HepG2 (cell line): ENCODE results near the gene RAB17. TPM values are rescaled to one million over a fixed set of nuclear protein-coding genes. Genes with fewer than 3 reads are reported as not detected.

Source experiments
- BORCS8-MEF2B ChIP-seq: sonication (generic); formaldehyde crosslinking; IDR thresholded peaks from 2 replicates; pipeline ENCODE4 v1.8.0; 2022; ENCODE audit warnings: mild to moderate bottlenecking, missing genetic modification reagents
- ELF3 ChIP-seq: IDR thresholded peaks from 2 replicates; pipeline ENCODE4 v1.6.1; 2016; ENCODE audit warnings: missing genetic modification reagents, missing compliant biosample characterization
- ISX ChIP-seq: sonication (generic); formaldehyde crosslinking; conservative IDR thresholded peaks from 2 replicates; pipeline ENCODE4 v1.5.0; 2020; ENCODE audit warnings: missing genetic modification reagents
- MATR3 ChIP-seq: sonication (generic); formaldehyde crosslinking; IDR thresholded peaks from 2 replicates; pipeline ENCODE4 v1.4.0; 2020; ENCODE audit warnings: missing genetic modification reagents
- MBNL3 ChIP-seq: fragments of 250-450 bp; sonication (Bioruptor Pico); conservative IDR thresholded peaks from 2 replicates; pipeline ENCODE4 v1.8.0; 2022; ENCODE audit warnings: mild to moderate bottlenecking, inconsistent platforms
- RAD21 ChIP-seq: fragments of 450-650 bp; formaldehyde crosslinking; IDR thresholded peaks from 2 replicates; pipeline ENCODE4 v1.5.0; 2020; ENCODE audit warnings: mild to moderate bottlenecking
- U2AF1 ChIP-seq: fragments of 200-400 bp; formaldehyde crosslinking; optimal IDR thresholded peaks from 2 replicates; pipeline ENCODE3; 2017; ENCODE audit warnings: mild to moderate bottlenecking, low read depth, low read length
- ZNF136 ChIP-seq: sonication (generic); formaldehyde crosslinking; IDR thresholded peaks from 2 replicates; pipeline ENCODE4 v1.8.1; 2022; ENCODE audit warnings: low read depth, mild to moderate bottlenecking, moderate library complexity, missing genetic modification reagents
- ZNF3 ChIP-seq: IDR thresholded peaks from 2 replicates; pipeline ENCODE4 v1.7.0; 2017; ENCODE audit warnings: inconsistent platforms
- ZNF567 ChIP-seq: sonication (generic); formaldehyde crosslinking; IDR thresholded peaks from 2 replicates; pipeline ENCODE4 v1.8.1; 2023; ENCODE audit warnings: mild to moderate bottlenecking, missing genetic modification reagents, borderline replicate concordance
- ZNF619 ChIP-seq: sonication (generic); formaldehyde crosslinking; IDR thresholded peaks from 2 replicates; pipeline ENCODE4 v1.4.0; 2020; ENCODE audit warnings: mild to moderate bottlenecking, missing genetic modification reagents
- ZNF629 ChIP-seq: sonication (generic); formaldehyde crosslinking; conservative IDR thresholded peaks from 2 replicates; pipeline ENCODE4 v1.5.0; 2020; ENCODE audit warnings: missing genetic modification reagents
- polyA plus RNA-seq, 8 experiments: library from polyadenylated mRNA; depleted of rRNA in 3 of 8; stranded (reverse) in 7 of 8; unstranded in 1 of 8; fragments of >200 nt; fragmentation: Illumina TruSeq in 4 of 8; extraction: Trizol in 4 of 8; gene quantifications; 2 replicates each; pipeline versions ENCODE4 v1.2.1 to v1.2.3, GENCODE V29; 2011 to 2016; ENCODE audit warnings: low read depth in 4 of 8, missing spikeins in 1 of 8, mixed read lengths in 1 of 8; ENCODE audit not compliant: insufficient read depth in 1 of 8
- total RNA-seq, 5 experiments: library from RNA; depleted of rRNA; stranded (reverse); fragments of >200 nt; fragmentation: Illumina TruSeq; extraction: Trizol; gene quantifications; 2 replicates each; pipeline ENCODE4 v1.2.3, GENCODE V29; 2016; ENCODE audit warnings: low read depth in 1 of 5
- TF ChIP-seq, protein P1 (sequence below): sonication (generic); formaldehyde crosslinking; IDR thresholded peaks from 2 replicates; pipeline ENCODE4 v1.4.0; 2020; ENCODE audit warnings: missing genetic modification reagents, borderline replicate concordance
- TF ChIP-seq, protein P2 (sequence below): sonication (generic); formaldehyde crosslinking; IDR thresholded peaks from 2 replicates; pipeline ENCODE4 v1.4.0; 2020; ENCODE audit warnings: mild to moderate bottlenecking, missing genetic modification reagents, borderline replicate concordance
- TF ChIP-seq, protein P3 (sequence below): sonication (generic); formaldehyde crosslinking; IDR thresholded peaks from 2 replicates; pipeline ENCODE4 v1.4.0; 2020; ENCODE audit warnings: mild to moderate bottlenecking, low read depth, missing genetic modification reagents
- TF ChIP-seq, protein P4 (sequence below): sonication (generic); formaldehyde crosslinking; IDR thresholded peaks from 2 replicates; pipeline ENCODE4 v1.9.0; 2021; ENCODE audit warnings: missing genetic modification reagents, borderline replicate concordance
- TF ChIP-seq, protein P5 (sequence below): sonication (generic); formaldehyde crosslinking; IDR thresholded peaks from 2 replicates; pipeline ENCODE4 v1.9.0; 2022; ENCODE audit warnings: missing genetic modification reagents, mild to moderate bottlenecking, borderline replicate concordance
- TF ChIP-seq, protein P6 (sequence below): IDR thresholded peaks from 2 replicates; pipeline ENCODE4 v1.6.1; 2016; ENCODE audit warnings: missing biosample characterization, missing genetic modification reagents, low read depth

RAB17 gene
- total and polyA plus RNA-seq, 2 of the 13 experiments (the other 11 are each of a cell fraction or from before 2014, with no cell fraction given) = 68.0 to 124 TPM

DNA sequence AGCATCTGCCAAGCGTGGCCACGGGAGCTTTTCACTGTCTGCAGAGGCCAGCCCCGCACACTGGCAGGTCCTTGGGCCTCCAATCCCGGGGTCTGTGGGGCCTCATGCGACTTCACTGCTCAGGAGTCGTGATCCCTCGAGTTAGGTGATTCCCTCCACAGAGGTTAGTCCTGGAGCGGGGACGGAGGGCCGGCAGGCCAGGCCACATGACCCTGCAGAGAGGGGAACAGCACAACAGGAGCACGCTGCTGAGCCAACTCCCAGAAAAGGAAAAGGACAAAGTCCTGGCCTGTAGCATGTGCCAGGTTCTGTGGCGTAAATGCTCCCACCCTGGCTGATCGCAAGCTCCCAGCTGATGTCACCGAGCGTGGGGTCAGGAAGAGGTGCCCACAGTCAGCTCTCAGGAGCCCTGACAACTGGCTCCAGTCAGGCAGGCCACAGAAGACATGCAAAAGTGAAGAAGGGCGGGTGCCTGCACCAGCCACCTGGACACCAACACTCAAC lies 39.4 kb downstream of the RAB17 start (continued):
- TF ChIP-seq, protein P1, sequence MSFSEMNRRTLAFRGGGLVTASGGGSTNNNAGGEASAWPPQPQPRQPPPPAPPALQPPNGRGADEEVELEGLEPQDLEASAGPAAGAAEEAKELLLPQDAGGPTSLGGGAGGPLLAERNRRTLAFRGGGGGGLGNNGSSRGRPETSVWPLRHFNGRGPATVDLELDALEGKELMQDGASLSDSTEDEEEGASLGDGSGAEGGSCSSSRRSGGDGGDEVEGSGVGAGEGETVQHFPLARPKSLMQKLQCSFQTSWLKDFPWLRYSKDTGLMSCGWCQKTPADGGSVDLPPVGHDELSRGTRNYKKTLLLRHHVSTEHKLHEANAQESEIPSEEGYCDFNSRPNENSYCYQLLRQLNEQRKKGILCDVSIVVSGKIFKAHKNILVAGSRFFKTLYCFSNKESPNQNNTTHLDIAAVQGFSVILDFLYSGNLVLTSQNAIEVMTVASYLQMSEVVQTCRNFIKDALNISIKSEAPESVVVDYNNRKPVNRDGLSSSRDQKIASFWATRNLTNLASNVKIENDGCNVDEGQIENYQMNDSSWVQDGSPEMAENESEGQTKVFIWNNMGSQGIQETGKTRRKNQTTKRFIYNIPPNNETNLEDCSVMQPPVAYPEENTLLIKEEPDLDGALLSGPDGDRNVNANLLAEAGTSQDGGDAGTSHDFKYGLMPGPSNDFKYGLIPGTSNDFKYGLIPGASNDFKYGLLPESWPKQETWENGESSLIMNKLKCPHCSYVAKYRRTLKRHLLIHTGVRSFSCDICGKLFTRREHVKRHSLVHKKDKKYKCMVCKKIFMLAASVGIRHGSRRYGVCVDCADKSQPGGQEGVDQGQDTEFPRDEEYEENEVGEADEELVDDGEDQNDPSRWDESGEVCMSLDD (CRISPR knock-in tag) = no peak
- no peak for TF ChIP-seq ZNF567 (CRISPR knock-in tag)
- TF ChIP-seq ELF3 = 0 out of 2 replicates have a peak, but pooled peaks have one; percentile 19
- TF ChIP-seq, protein P2, sequence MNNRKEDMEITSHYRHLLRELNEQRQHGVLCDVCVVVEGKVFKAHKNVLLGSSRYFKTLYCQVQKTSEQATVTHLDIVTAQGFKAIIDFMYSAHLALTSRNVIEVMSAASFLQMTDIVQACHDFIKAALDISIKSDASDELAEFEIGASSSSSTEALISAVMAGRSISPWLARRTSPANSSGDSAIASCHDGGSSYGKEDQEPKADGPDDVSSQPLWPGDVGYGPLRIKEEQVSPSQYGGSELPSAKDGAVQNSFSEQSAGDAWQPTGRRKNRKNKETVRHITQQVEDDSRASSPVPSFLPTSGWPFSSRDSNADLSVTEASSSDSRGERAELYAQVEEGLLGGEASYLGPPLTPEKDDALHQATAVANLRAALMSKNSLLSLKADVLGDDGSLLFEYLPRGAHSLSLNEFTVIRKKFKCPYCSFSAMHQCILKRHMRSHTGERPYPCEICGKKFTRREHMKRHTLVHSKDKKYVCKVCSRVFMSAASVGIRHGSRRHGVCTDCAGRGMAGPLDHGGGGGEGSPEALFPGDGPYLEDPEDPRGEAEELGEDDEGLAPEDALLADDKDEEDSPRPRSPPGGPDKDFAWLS (CRISPR knock-in tag) = no peak
- TF ChIP-seq ZNF619 (CRISPR knock-in tag) = no peak
- TF ChIP-seq MBNL3 (CRISPR knock-in tag) = no peak
- TF ChIP-seq, protein P3, sequence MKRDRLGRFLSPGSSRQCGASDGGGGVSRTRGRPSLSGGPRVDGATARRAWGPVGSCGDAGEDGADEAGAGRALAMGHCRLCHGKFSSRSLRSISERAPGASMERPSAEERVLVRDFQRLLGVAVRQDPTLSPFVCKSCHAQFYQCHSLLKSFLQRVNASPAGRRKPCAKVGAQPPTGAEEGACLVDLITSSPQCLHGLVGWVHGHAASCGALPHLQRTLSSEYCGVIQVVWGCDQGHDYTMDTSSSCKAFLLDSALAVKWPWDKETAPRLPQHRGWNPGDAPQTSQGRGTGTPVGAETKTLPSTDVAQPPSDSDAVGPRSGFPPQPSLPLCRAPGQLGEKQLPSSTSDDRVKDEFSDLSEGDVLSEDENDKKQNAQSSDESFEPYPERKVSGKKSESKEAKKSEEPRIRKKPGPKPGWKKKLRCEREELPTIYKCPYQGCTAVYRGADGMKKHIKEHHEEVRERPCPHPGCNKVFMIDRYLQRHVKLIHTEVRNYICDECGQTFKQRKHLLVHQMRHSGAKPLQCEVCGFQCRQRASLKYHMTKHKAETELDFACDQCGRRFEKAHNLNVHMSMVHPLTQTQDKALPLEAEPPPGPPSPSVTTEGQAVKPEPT (CRISPR knock-in tag) = no peak
- no peak for TF ChIP-seq ZNF136 (CRISPR knock-in tag)
- TF ChIP-seq ZNF3 (CRISPR knock-in tag) = no peak
- TF ChIP-seq BORCS8-MEF2B (CRISPR knock-in tag) = no peak
- no peak for TF ChIP-seq U2AF1
- no peak for TF ChIP-seq ISX (CRISPR knock-in tag)
- TF ChIP-seq, protein P4, sequence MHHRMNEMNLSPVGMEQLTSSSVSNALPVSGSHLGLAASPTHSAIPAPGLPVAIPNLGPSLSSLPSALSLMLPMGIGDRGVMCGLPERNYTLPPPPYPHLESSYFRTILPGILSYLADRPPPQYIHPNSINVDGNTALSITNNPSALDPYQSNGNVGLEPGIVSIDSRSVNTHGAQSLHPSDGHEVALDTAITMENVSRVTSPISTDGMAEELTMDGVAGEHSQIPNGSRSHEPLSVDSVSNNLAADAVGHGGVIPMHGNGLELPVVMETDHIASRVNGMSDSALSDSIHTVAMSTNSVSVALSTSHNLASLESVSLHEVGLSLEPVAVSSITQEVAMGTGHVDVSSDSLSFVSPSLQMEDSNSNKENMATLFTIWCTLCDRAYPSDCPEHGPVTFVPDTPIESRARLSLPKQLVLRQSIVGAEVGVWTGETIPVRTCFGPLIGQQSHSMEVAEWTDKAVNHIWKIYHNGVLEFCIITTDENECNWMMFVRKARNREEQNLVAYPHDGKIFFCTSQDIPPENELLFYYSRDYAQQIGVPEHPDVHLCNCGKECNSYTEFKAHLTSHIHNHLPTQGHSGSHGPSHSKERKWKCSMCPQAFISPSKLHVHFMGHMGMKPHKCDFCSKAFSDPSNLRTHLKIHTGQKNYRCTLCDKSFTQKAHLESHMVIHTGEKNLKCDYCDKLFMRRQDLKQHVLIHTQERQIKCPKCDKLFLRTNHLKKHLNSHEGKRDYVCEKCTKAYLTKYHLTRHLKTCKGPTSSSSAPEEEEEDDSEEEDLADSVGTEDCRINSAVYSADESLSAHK = no peak
- TF ChIP-seq, protein P5, sequence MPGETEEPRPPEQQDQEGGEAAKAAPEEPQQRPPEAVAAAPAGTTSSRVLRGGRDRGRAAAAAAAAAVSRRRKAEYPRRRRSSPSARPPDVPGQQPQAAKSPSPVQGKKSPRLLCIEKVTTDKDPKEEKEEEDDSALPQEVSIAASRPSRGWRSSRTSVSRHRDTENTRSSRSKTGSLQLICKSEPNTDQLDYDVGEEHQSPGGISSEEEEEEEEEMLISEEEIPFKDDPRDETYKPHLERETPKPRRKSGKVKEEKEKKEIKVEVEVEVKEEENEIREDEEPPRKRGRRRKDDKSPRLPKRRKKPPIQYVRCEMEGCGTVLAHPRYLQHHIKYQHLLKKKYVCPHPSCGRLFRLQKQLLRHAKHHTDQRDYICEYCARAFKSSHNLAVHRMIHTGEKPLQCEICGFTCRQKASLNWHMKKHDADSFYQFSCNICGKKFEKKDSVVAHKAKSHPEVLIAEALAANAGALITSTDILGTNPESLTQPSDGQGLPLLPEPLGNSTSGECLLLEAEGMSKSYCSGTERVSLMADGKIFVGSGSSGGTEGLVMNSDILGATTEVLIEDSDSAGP (CRISPR knock-in tag) = no peak; the same call in 1 of the 2 replicates
- no peak for TF ChIP-seq MATR3 (CRISPR knock-in tag)
- TF ChIP-seq, protein P6, sequence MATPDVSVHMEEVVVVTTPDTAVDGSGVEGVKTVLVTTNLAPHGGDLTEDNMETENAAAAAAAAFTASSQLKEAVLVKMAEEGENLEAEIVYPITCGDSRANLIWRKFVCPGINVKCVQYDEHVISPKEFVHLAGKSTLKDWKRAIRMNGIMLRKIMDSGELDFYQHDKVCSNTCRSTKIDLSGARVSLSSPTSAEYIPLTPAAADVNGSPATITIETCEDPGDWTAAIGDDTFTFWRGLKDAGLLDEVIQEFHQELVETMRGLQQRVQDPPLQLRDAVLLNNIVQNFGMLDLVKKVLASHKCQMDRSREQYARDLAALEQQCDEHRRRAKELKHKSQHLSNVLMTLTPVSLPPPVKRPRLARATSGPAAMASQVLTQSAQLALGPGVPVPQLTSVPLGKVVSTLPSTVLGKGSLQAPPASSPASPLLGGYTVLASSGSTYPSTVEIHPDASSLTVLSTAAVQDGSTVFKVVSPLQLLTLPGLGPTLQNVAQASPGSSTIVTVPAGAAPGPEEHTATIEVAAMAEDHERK (CRISPR knock-in tag) = no peak
- TF ChIP-seq RAD21 (CRISPR knock-in tag) = no peak
- no peak for TF ChIP-seq ZNF629 (CRISPR knock-in tag)
